ENCODE measurements around the gene MRPL38. TPM values are rescaled to one million over a fixed set of nuclear protein-coding genes. Genes with fewer than 3 reads are reported as not detected.

Gene MRPL38
- total and polyA plus RNA-seq, 2 donors from 2014 or later, result 89.8 to 114 TPM

DNA sequence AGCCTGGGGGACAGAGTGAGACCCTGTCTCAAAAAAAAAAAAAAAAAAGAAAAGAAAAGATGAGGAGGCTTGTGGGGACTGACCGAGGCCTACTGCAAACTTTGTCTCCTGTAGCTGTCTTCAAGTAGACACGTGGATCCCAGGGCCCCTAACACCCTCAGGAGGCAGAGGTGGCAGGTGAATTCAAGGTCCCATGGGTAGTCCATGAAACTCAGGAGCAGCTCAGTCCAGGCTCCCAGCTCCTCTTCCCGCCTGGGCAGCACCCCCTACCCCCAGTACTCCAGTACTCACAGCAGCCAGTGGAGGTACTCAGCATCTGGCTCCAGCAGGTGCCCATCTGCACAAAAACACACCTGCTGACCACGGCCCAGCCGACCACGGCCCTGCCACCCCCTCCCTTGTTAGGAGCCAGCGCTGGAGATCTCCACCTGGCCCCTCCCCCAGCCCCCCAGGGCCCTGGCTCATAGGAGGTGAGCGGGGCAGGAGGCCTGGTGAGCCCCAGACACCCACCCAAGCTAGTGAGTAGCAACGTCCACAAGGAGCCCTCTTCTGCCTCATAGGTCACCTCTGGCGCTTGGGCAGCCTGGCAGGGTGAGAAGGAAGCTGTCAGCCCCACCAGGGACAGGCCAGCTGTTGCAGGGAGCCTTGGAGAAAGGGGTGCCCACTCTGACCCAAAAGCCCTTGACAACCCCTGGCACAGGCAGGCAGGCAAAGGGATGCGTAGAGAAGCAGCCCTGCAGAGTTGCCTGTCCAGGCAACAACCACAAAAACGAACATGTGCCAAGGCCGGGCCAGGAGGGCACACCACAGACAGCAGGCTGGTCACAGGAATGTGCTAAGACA, 3.8 kb downstream of the MRPL38 start:
- H3K9ac ChIP-seq (ENCODE audit: low read length in 3 of 3), result no peak overlapping the region
- intact Hi-C loops (cut with DNase I), result no loop called here
- peaks cover 0 to 3% (median 0%) of the 10 kb centered on the region in 3 donors for H3K4me1 ChIP-seq (ENCODE audit: control insufficient read depth in 2 of 3, insufficient read depth in 2 of 3, low read depth in 1 of 3, low read length in 3 of 3)
- no peak overlapping the region for H3K27ac ChIP-seq (ENCODE audit: low read depth in 2 of 2, low read length in 2 of 2)
- DNase-seq, result peak in 1 of 5 donors; percentile 71
- FAIRE-seq, result no peak
- H3K27me3 ChIP-seq (ENCODE audit: control insufficient read depth, insufficient read depth, low read length), result no peaks in the 10 kb centered on the region
- TF ChIP-seq, protein P1, sequence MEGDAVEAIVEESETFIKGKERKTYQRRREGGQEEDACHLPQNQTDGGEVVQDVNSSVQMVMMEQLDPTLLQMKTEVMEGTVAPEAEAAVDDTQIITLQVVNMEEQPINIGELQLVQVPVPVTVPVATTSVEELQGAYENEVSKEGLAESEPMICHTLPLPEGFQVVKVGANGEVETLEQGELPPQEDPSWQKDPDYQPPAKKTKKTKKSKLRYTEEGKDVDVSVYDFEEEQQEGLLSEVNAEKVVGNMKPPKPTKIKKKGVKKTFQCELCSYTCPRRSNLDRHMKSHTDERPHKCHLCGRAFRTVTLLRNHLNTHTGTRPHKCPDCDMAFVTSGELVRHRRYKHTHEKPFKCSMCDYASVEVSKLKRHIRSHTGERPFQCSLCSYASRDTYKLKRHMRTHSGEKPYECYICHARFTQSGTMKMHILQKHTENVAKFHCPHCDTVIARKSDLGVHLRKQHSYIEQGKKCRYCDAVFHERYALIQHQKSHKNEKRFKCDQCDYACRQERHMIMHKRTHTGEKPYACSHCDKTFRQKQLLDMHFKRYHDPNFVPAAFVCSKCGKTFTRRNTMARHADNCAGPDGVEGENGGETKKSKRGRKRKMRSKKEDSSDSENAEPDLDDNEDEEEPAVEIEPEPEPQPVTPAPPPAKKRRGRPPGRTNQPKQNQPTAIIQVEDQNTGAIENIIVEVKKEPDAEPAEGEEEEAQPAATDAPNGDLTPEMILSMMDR (IDR thresholded peaks at IDR 0.05; ENCODE audit: borderline replicate concordance, extremely low read depth, insufficient read depth), result no peak
- no peaks in the 10 kb centered on the region for H3K9me3 ChIP-seq (ENCODE audit: control insufficient read depth in 2 of 3, insufficient read depth in 1 of 3, low read length in 3 of 3)
- H3K4me3 ChIP-seq (ENCODE audit: low read length in 3 of 3), result no peak overlapping the region
- peaks cover 0 to 26% (median 12%) of the 10 kb centered on the region in 3 donors for H3K36me3 ChIP-seq (ENCODE audit: control insufficient read depth in 2 of 3, insufficient read depth in 3 of 3, low read length in 3 of 3)

DNA sequence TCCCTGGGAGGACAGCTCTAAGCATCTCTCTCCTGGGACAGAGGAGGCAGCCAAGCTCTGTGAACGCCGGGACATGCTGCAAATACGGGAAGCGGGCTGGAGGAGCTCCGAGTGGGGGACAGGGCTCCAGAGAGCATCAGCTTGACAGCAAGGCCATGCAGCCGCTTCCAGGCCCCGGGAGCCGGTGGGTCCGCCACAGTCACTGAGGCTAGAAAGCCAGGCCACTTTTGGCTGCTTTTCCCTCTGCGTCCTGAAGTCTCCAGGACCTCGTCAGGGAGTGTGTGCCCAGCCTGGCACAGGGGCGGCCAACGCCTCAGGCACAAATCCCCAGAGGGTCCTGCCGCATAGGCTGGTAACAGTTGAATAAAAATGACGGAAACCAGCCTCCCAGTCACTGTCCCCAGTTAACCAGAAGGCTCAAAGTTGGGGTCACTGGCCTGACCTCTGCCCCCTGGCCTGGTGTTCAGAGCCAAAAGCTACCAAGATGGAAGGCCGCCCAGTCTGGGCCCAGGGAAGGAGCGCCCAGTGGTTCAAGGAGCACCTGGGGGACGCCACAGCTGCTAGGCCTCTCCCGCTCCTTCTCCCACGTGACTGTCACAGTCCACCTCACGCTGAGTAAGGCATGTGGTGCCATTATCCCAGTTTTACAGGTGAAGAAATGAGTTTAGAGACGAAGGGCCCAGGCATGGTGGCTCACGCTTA, 4.8 kb downstream of the MRPL38 start:
- Histone ChIP-seq H3K4me3 (ENCODE audit: low read length in 3 of 3) (no peak overlapping the region), H3K9ac (ENCODE audit: low read length in 3 of 3) (no peak overlapping the region), H3K4me1 (ENCODE audit: control insufficient read depth in 2 of 3, insufficient read depth in 2 of 3, low read depth in 1 of 3, low read length in 3 of 3) (peaks cover 0 to 12% (median 9%) of the 10 kb centered on the region in 3 donors), H3K27me3 (ENCODE audit: control insufficient read depth, insufficient read depth, low read length) (no peaks in the 10 kb centered on the region), H3K27ac (ENCODE audit: low read depth in 2 of 2, low read length in 2 of 2) (no peak overlapping the region), H3K9me3 (ENCODE audit: control insufficient read depth in 2 of 3, insufficient read depth in 1 of 3, low read length in 3 of 3) (no peaks in the 10 kb centered on the region), H3K36me3 (ENCODE audit: control insufficient read depth in 2 of 3, insufficient read depth in 3 of 3, low read length in 3 of 3) (peaks cover 0 to 26% (median 12%) of the 10 kb centered on the region in 3 donors)
- intact Hi-C loops (cut with DNase I), result no loop called here
- DNase-seq (peak in 1 of 5 donors; percentile 74), FAIRE-seq (no peak)
- TF ChIP-seq, protein P1 (IDR thresholded peaks at IDR 0.05; ENCODE audit: borderline replicate concordance, extremely low read depth, insufficient read depth), result no peak

DNA sequence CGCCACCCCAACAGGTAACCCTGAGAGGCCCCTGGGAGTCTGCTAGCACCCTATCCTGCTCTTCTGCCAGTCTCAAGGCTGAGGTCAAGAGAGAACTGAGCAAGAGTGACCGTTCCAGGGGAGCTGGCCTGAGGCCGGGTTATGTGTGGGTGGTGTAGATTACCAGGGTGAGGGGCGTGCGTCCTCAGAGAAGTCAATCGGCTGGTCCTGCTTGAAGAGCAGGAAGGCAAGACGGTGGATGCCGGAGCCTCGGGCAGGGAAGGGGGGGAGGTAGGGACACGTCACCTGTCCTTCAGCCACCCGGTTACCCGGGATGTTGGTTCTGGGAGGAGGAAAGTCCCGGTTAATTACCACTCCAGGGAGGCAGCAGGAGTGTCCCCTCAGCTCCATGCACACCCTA, 5.3 kb downstream of the MRPL38 start:
- H3K27ac ChIP-seq (ENCODE audit: low read depth in 2 of 2, low read length in 2 of 2), result no peak overlapping the region
- intact Hi-C loops (cut with DNase I), result no loop called here
- DNase-seq, result peak in 1 of 5 donors; percentile 76
- no peaks in the 10 kb centered on the region for H3K27me3 ChIP-seq (ENCODE audit: control insufficient read depth, insufficient read depth, low read length)
- TF ChIP-seq, protein P1 (IDR thresholded peaks at IDR 0.05; ENCODE audit: borderline replicate concordance, extremely low read depth, insufficient read depth), result no peak
- no peaks in the 10 kb centered on the region for H3K9me3 ChIP-seq (ENCODE audit: control insufficient read depth in 2 of 3, insufficient read depth in 1 of 3, low read length in 3 of 3)
- no peak overlapping the region for H3K9ac ChIP-seq (ENCODE audit: low read length in 3 of 3)
- no peak overlapping the region for H3K4me3 ChIP-seq (ENCODE audit: low read length in 3 of 3)
- no peak for FAIRE-seq
- peaks cover 0 to 26% (median 12%) of the 10 kb centered on the region in 3 donors for H3K36me3 ChIP-seq (ENCODE audit: control insufficient read depth in 2 of 3, insufficient read depth in 3 of 3, low read length in 3 of 3)
- peaks cover 0 to 17% (median 9%) of the 10 kb centered on the region in 3 donors for H3K4me1 ChIP-seq (ENCODE audit: control insufficient read depth in 2 of 3, insufficient read depth in 2 of 3, low read depth in 1 of 3, low read length in 3 of 3)

Data from kidney (tissue), 14 donors.